Measurements from ENCODE around the gene OR5M8.

OR5M8 gene

DNA sequence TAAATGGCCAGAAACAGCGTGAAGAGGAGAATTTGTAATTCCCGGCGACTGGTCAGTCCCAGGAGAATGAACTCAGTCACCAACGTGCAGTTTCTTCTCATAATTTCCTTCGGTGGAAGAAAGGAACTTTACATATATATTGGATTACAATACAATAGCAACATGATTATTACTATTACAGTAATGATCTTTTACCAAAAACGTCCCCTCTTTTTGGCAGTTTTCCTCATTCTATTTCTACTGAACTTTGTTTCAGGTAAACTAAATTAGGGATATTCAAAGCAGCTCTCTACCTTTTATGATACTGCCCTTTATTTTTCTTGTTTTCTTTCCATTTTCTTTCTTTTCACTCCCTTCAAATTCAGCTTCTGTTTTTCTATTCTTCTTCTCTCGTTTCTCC is at the start of gene OR5M8:
Gene OR5M8, minus strand, starts transcription at position 101 of the 400 bp plus-strand sequence. Its CDS starts 0 bp downstream, at position 101.
- H3K9me3 ChIP-seq = no peaks in the 10 kb centered on the region
- TF ChIP-seq Cebpa-rat (IDR thresholded peaks at IDR 0.05) = no peak
- no peaks in the 10 kb centered on the region for H3K36me3 ChIP-seq
- no peaks in the 10 kb centered on the region for H4K20me1 ChIP-seq
- no peak within 1 kb of the TSS for H3K9ac ChIP-seq
- H3K27ac ChIP-seq = no peak within 1 kb of the TSS
- H3K4me2 ChIP-seq = no peak within 1 kb of the TSS
- H3K4me3 ChIP-seq = no peak within 1 kb of the TSS
- H3K27me3 ChIP-seq = no peaks in the 10 kb centered on the region
- no peaks in the 10 kb centered on the region for H3K4me1 ChIP-seq

- Histone ChIP-seq H3K4me1 (no peaks in the 10 kb centered on the region), H3K27ac (no peak overlapping the region), H3K9ac (no peak overlapping the region), H4K20me1 (no peaks in the 10 kb centered on the region), H3K27me3 (no peaks in the 10 kb centered on the region), H3K36me3 (no peaks in the 10 kb centered on the region), H3K4me3 (no peak overlapping the region), H3K4me2 (no peak overlapping the region), H3K9me3 (no peaks in the 10 kb centered on the region)
- TF ChIP-seq Cebpa-rat (IDR thresholded peaks at IDR 0.05) = no peak
Measured at GRCh38 chr11:56533054-56533740, 42.0 kb upstream of the OR5M8 start.

- Histone ChIP-seq H4K20me1 (no peaks in the 10 kb centered on the region), H3K27me3 (no peaks in the 10 kb centered on the region), H3K4me2 (no peak overlapping the region), H3K4me1 (no peaks in the 10 kb centered on the region), H3K9me3 (no peaks in the 10 kb centered on the region), H3K9ac (no peak overlapping the region), H3K27ac (no peak overlapping the region), H3K36me3 (no peaks in the 10 kb centered on the region), H3K4me3 (no peak overlapping the region)
- TF ChIP-seq Cebpa-rat (IDR thresholded peaks at IDR 0.05) = no peak
Measured at GRCh38 chr11:56531856-56532255, 40.7 kb upstream of the OR5M8 start.

DNA sequence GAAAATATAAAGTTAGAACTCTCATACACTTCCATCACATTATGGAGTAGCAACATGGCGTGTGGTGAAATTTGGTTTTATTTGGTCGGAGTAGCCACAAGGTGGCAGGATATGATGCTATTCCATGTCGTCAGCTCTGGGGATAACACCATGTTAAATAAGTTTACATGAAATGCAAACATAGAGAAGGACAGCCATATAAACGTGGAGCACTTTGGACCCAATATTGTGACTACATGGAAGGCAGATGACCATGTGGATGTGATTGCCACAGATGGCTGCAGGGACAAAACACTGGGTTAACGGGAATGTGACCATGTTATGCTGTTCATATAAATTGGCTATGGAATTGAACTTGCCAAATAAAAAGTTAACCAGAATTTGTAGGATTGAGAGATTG is 30.8 kb upstream of the OR5M8 start:
- no peak overlapping the region for H3K9ac ChIP-seq
- no peaks in the 10 kb centered on the region for H3K9me3 ChIP-seq
- no peaks in the 10 kb centered on the region for H4K20me1 ChIP-seq
- no peaks in the 10 kb centered on the region for H3K27me3 ChIP-seq
- no peaks in the 10 kb centered on the region for H3K36me3 ChIP-seq
- no peaks in the 10 kb centered on the region for H3K4me1 ChIP-seq
- H3K4me3 ChIP-seq = no peak overlapping the region
- no peak for TF ChIP-seq Cebpa-rat (IDR thresholded peaks at IDR 0.05)
- H3K4me2 ChIP-seq = no peak overlapping the region
- H3K27ac ChIP-seq = no peak overlapping the region

- Histone ChIP-seq H3K4me1 (no peaks in the 10 kb centered on the region), H3K27ac (no peak overlapping the region), H3K4me3 (no peak overlapping the region), H3K9me3 (no peaks in the 10 kb centered on the region), H3K9ac (no peak overlapping the region), H3K36me3 (no peaks in the 10 kb centered on the region), H3K27me3 (no peaks in the 10 kb centered on the region), H3K4me2 (no peak overlapping the region), H4K20me1 (no peaks in the 10 kb centered on the region)
- TF ChIP-seq Cebpa-rat (IDR thresholded peaks at IDR 0.05) = no peak
Measured at GRCh38 chr11:56513280-56513679, 22.1 kb upstream of the OR5M8 start.

DNA sequence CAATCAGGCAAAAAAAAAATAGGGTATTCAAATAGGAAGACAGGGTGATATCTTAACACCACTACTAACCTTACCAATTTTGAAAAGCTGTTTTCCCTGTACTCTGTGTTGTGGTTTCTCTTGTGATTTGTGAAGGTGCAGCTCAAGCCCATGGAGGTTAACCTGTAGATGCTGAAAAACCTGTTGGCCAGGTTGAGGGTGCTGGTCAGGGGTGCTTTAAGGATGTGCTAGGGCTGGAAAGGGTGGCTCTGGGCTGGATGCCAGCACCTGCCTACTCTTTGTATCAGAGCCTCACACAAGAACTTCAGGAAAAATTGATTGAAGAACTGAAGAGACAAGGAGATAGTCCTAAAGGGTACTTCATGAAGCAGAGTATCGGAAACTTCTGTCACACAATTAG is 18.3 kb upstream of the OR5M8 start:
- Histone ChIP-seq H3K4me2 (no peak overlapping the region), H3K4me1 (no peaks in the 10 kb centered on the region), H3K9me3 (no peaks in the 10 kb centered on the region), H3K36me3 (no peaks in the 10 kb centered on the region), H3K27ac (no peak overlapping the region), H3K27me3 (no peaks in the 10 kb centered on the region), H3K9ac (no peak overlapping the region), H4K20me1 (no peaks in the 10 kb centered on the region), H3K4me3 (no peak overlapping the region)
- TF ChIP-seq Cebpa-rat (IDR thresholded peaks at IDR 0.05) = no peak

- peaks cover 9% of the 10 kb centered on the region for H3K9me3 ChIP-seq
- H3K9ac ChIP-seq = no peak overlapping the region
- H3K4me3 ChIP-seq = no peak overlapping the region
- H3K36me3 ChIP-seq = no peaks in the 10 kb centered on the region
- no peaks in the 10 kb centered on the region for H3K27me3 ChIP-seq
- no peak for TF ChIP-seq Cebpa-rat (IDR thresholded peaks at IDR 0.05)
- H4K20me1 ChIP-seq = no peaks in the 10 kb centered on the region
- no peaks in the 10 kb centered on the region for H3K4me1 ChIP-seq
- no peak overlapping the region for H3K27ac ChIP-seq
- H3K4me2 ChIP-seq = no peak overlapping the region
Measured at GRCh38 chr11:56497010-56497409, 5.8 kb upstream of the OR5M8 start.

GRCh38 chr11:56495117-56495516 is 3.9 kb upstream of the OR5M8 start:
- no peak for TF ChIP-seq Cebpa-rat (IDR thresholded peaks at IDR 0.05)
- H3K4me1 ChIP-seq = no peaks in the 10 kb centered on the region
- H3K9me3 ChIP-seq = peaks cover 9% of the 10 kb centered on the region
- no peak overlapping the region for H3K4me2 ChIP-seq
- H3K36me3 ChIP-seq = no peaks in the 10 kb centered on the region
- H4K20me1 ChIP-seq = no peaks in the 10 kb centered on the region
- H3K4me3 ChIP-seq = no peak overlapping the region
- no peak overlapping the region for H3K27ac ChIP-seq
- H3K9ac ChIP-seq = no peak overlapping the region
- no peaks in the 10 kb centered on the region for H3K27me3 ChIP-seq

- Histone ChIP-seq H3K4me3 (no peak overlapping the region), H3K36me3 (no peaks in the 10 kb centered on the region), H3K4me1 (no peaks in the 10 kb centered on the region), H3K27ac (no peak overlapping the region), H4K20me1 (no peaks in the 10 kb centered on the region), H3K9ac (no peak overlapping the region), H3K27me3 (no peaks in the 10 kb centered on the region), H3K9me3 (no peaks in the 10 kb centered on the region), H3K4me2 (no peak overlapping the region)
- TF ChIP-seq Cebpa-rat (IDR thresholded peaks at IDR 0.05) = no peak
Measured at GRCh38 chr11:56486801-56487200, 4.4 kb downstream of the OR5M8 start.

GRCh38 chr11:56474729-56475235 is 16.4 kb downstream of the OR5M8 start:
- H3K27ac ChIP-seq = no peak overlapping the region
- no peaks in the 10 kb centered on the region for H4K20me1 ChIP-seq
- H3K9me3 ChIP-seq = no peaks in the 10 kb centered on the region
- no peak overlapping the region for H3K9ac ChIP-seq
- H3K27me3 ChIP-seq = no peaks in the 10 kb centered on the region
- no peaks in the 10 kb centered on the region for H3K4me1 ChIP-seq
- no peak overlapping the region for H3K4me2 ChIP-seq
- no peaks in the 10 kb centered on the region for H3K36me3 ChIP-seq
- no peak overlapping the region for H3K4me3 ChIP-seq
- TF ChIP-seq Cebpa-rat (IDR thresholded peaks at IDR 0.05) = no peak

DNA sequence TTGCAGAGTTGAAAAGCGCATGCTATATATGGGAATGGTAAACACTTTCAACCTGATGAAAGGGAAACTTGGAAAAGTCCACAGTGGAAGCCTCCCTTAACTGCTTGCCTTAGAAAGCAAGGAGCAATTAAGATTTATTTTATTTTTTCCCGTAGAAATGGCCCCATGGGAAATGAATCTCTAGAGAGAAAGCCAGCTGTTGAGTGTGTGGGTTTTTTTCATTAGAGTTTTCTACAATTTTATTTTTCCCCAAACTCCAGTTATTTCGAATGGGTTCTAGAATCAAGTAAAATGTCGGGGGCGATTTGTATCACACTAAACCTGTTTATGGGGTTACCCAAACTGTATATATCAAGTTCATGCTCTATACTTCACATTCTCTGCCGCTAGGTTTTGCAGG is 17.9 kb downstream of the OR5M8 start, which contains the start of gene OR5M3:
Gene OR5M3, minus strand, starts transcription at position 101 of the 400 bp plus-strand sequence. CDS start 2,855 bp downstream, outside the sequence.
- Histone ChIP-seq H3K4me2 (no peak within 1 kb of the TSS), H3K9ac (no peak within 1 kb of the TSS), H4K20me1 (no peaks in the 10 kb centered on the region), H3K4me3 (no peak within 1 kb of the TSS), H3K9me3 (no peaks in the 10 kb centered on the region), H3K27me3 (no peaks in the 10 kb centered on the region), H3K36me3 (no peaks in the 10 kb centered on the region), H3K27ac (no peak within 1 kb of the TSS), H3K4me1 (no peaks in the 10 kb centered on the region)
- no peak for TF ChIP-seq Cebpa-rat (IDR thresholded peaks at IDR 0.05)

All from BLaER1 (cell line).